IPS-18c (cell line): ENCODE data around the gene CNTNAP2.

ENCODE experiments used
- H3K4me3 ChIP-seq: 2 replicates; pipeline ENCODE4 v1.7.0; 2013; ENCODE audit warnings: low read depth, mild to moderate bottlenecking, low read length, moderate library complexity; ENCODE audit not compliant: insufficient read depth
- H3K9me3 ChIP-seq: one replicate; pipeline ENCODE4 v1.6.1; 2013; ENCODE audit warnings: mild to moderate bottlenecking, low read length, moderate library complexity; ENCODE audit not compliant: control insufficient read depth, insufficient read depth

Gene CNTNAP2

GRCh38 chr7:148230296-148230695 is 2113.7 kb downstream of the CNTNAP2 start:
- peaks cover 2% of the 10 kb centered on the region for H3K9me3 ChIP-seq
- no peak overlapping the region for H3K4me3 ChIP-seq

- no peak overlapping the region for H3K4me3 ChIP-seq
- H3K9me3 ChIP-seq, result peaks cover 1% of the 10 kb centered on the region
Measured at GRCh38 chr7:148230883-148231282, 2114.3 kb downstream of the CNTNAP2 start.

GRCh38 chr7:148232784-148233183 is 2116.2 kb downstream of the CNTNAP2 start:
- H3K9me3 ChIP-seq, result peaks cover 3% of the 10 kb centered on the region
- no peak overlapping the region for H3K4me3 ChIP-seq

DNA sequence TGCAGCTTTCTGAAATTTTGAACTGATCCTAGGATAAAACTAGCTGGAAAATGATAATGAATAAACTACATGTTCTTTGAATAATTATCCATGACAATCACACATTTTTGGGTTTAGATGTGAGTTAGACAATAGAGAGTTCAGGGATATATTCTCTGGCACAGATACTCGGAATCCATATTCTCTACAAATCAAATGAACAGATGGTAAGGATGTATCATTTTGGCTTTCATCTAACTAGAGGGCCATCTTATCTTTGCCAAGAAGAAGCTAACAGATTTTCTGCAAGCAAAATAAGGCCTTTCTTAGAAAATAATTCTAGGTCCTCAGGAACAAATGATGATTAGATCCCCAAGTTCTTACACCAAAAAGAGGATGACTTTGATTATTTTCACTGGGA is 2118.1 kb downstream of the CNTNAP2 start:
- no peak overlapping the region for H3K4me3 ChIP-seq
- peaks cover 3% of the 10 kb centered on the region for H3K9me3 ChIP-seq

GRCh38 chr7:148238761-148239325 is 2122.2 kb downstream of the CNTNAP2 start:
- Histone ChIP-seq H3K9me3 (peaks cover 3% of the 10 kb centered on the region), H3K4me3 (no peak overlapping the region)

DNA sequence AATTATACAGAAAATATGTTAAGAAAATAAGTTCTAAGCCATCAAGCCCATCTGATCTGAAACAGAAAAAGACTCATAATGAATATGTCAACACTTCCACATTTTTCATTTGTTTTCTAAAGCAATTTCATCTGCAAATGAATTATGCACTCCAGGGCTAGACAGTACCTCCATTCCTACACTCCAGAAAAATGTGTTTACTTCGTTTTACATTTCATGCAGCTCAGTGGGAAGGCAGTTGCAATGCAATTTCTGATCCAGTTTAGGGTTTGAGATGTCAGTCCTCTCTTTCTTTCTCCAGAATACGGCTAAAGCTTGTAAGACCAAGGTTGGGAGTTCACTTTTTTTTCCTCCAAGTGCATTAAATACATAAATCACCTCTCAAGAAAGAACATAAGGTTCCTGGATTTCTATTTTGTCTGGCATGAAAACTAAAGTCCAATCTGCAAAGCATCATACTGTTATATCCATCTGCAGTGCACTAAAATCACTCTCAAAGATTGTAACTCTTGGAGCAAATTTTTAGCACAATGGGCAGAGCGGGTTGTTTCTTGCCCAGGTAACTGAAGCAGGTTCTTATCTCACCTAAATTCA is 2125.2 kb downstream of the CNTNAP2 start:
- H3K4me3 ChIP-seq, result no peak overlapping the region
- H3K9me3 ChIP-seq, result no peaks in the 10 kb centered on the region

GRCh38 chr7:148242294-148242821 is 2125.8 kb downstream of the CNTNAP2 start:
- H3K9me3 ChIP-seq, result no peaks in the 10 kb centered on the region

GRCh38 chr7:148245381-148245780 is 2128.8 kb downstream of the CNTNAP2 start:
- Histone ChIP-seq H3K9me3 (no peaks in the 10 kb centered on the region), H3K4me3 (no peak overlapping the region)

More at GRCh38 chr7:148242294-148242821, 2125.8 kb downstream of the CNTNAP2 start:
- no peak overlapping the region for H3K4me3 ChIP-seq

GRCh38 chr7:148253629-148254028 is 2137.0 kb downstream of the CNTNAP2 start:
- Histone ChIP-seq H3K9me3 (peaks cover 9% of the 10 kb centered on the region), H3K4me3 (no peak overlapping the region)

GRCh38 chr7:148255333-148255732 is 2138.7 kb downstream of the CNTNAP2 start:
- Histone ChIP-seq H3K9me3 (peaks cover 9% of the 10 kb centered on the region), H3K4me3 (no peak overlapping the region)

- H3K9me3 ChIP-seq, result peaks cover 3% of the 10 kb centered on the region
- no peak overlapping the region for H3K4me3 ChIP-seq
Measured at GRCh38 chr7:148256433-148256832, 2139.8 kb downstream of the CNTNAP2 start.

GRCh38 chr7:148260599-148260998 is 2144.0 kb downstream of the CNTNAP2 start:
- no peaks in the 10 kb centered on the region for H3K9me3 ChIP-seq
- H3K4me3 ChIP-seq, result no peak overlapping the region

GRCh38 chr7:148261523-148261922 is 2144.9 kb downstream of the CNTNAP2 start:
- Histone ChIP-seq H3K9me3 (no peaks in the 10 kb centered on the region), H3K4me3 (no peak overlapping the region)

DNA sequence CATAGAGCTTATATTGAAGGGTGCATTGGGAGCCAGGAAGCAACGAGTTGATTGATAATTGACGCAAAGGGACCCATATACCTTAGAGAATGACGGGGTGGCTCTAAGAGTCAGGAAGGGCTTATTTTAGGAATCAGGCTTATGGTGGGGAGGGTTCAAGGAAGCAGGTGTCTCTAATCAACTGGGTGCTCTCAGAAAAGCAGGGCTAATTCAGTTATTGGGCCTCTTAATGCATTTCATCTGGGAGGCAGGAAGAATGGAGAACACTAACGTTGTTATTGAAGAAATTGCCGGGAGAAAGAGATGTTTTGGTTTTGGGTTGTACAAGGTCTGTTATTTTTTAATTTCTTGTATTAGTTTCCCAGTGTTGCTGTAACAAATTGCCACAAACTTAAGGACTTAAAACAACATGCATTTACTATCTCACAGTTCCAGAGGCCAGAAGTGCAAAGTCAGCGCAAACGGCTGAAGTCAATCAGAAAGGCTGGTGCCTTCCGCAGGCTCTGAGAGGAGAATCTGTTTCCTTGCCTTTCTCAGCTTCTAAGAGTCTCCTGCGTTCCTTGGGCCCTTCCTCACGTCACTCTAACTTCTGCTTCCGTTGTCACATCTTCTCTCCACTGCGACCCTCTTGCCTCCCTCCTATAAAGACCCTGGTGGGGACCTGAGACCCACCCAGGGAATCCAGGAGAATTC is 2145.5 kb downstream of the CNTNAP2 start:
- Histone ChIP-seq H3K9me3 (no peaks in the 10 kb centered on the region), H3K4me3 (no peak overlapping the region)

DNA sequence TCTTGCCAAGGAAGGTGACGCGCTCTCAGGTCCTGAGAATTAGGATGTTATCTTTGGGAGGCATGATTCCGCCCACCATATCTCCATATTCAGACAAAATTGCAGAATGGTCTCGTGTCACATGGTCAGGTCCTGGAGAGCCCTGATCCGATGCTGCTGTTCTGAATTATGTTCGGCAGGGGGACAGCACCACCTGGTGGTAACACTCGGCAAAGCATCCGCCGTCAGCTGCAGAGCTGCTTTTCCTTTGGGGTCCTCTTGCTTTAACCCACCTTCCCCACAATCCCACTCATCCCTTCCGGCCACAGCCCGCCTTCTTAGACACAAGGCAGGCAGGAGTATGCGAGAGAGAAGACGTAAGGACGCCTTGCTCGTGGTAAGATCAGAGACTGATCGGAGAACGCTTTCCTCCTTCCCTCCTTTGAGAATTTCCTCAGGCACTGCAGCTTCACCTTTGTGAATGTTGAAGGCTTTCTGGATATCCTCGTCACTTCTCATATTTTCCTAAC is 2146.2 kb downstream of the CNTNAP2 start:
- Histone ChIP-seq H3K4me3 (no peak overlapping the region), H3K9me3 (no peaks in the 10 kb centered on the region)

DNA sequence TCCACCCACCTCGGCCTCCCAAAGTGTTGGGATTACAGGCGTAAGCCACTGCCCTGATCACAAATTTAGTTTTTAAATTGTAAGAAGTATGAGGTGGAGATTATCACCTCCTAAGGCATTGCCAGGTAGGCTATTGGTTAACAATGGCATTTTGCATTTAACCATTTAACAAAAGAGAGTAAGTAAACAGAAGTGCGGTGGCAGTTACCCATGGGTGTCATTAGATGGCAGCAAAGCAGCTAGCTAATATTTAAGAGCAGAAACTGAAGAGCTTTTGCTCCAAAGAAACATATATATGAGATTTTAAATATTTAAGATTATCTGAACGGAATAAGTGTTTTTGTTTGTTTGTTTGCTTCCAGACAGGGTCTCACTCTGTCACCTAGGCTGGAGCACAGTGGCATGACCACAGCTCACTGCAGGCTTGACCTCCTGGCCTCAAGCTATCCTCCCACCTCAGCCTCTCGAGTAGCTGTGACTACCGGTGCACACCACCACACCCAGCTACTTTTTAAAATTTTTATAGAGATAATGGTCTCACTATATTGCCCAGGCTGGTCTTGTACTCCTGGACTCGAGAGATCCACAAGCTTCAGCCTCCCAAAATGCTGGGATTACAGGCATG is 2148.4 kb downstream of the CNTNAP2 start:
- H3K9me3 ChIP-seq, result no peaks in the 10 kb centered on the region
- H3K4me3 ChIP-seq, result no peak overlapping the region

DNA sequence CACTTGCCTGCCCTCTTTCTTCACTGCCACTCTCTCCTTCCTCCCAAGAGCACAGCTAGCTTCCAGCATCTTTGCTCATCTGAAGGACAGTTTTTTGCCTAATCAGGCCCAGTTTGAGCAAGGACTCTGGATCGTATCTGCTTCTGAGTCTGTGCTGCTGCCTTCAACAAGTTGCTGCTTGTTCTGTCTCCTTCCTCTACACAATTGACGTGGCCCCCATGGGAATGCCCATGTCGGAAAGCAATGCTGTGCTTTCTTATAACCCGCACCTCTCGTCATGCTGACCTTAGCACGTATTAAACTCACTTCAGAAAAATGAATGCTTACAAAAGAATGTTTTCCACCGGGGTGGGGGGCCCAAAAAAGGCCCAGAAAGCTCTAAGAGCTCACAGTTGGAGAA is 2149.3 kb downstream of the CNTNAP2 start:
- H3K4me3 ChIP-seq, result no peak overlapping the region

DNA sequence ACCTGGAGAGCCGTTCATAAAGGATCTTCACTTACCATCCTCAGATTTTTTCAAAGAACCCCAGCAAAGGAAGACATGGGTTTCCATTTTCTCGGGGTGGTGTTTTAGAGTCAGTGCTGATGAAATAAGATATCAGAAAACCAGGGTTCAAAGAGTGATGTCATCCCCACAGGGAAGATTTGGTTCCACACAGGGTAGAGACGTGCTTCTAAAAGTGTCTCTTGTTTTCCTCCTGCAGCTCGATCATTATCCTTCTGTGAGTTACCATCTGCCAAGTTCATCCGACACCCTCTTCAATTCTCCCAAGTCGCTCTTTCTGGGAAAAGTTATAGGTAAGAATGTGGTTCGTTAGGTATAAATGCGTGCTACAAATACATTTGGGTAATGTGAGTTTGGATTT is 2150.2 kb downstream of the CNTNAP2 start:
- H3K4me3 ChIP-seq, result no peak overlapping the region
- H3K9me3 ChIP-seq, result no peaks in the 10 kb centered on the region

More for the DNA sequence above, 2149.3 kb downstream of the CNTNAP2 start:
- H3K9me3 ChIP-seq, result no peaks in the 10 kb centered on the region
